ENCODE measurements around the gene STPG1.

The STPG1 gene

DNA sequence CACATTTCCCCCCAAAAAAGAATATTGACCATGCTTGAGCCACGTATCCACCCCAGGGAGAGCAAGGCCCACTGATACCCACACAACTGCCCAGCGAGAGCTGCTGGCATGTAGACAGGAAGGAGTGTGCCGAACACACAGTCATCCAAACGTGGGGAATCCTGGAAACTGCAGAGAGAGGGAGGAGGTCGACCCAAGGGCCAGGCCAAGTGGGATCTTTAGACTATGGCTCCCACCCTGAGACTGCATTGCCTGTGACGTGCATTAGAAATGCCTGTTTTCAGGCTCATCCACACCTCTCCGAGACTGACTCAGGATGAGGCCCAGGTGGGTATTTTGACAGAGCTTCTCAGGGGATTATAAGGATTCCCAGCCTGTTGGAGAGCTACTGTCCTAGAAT is 27.9 kb upstream of the STPG1 start:
- TF ChIP-seq, protein P1, sequence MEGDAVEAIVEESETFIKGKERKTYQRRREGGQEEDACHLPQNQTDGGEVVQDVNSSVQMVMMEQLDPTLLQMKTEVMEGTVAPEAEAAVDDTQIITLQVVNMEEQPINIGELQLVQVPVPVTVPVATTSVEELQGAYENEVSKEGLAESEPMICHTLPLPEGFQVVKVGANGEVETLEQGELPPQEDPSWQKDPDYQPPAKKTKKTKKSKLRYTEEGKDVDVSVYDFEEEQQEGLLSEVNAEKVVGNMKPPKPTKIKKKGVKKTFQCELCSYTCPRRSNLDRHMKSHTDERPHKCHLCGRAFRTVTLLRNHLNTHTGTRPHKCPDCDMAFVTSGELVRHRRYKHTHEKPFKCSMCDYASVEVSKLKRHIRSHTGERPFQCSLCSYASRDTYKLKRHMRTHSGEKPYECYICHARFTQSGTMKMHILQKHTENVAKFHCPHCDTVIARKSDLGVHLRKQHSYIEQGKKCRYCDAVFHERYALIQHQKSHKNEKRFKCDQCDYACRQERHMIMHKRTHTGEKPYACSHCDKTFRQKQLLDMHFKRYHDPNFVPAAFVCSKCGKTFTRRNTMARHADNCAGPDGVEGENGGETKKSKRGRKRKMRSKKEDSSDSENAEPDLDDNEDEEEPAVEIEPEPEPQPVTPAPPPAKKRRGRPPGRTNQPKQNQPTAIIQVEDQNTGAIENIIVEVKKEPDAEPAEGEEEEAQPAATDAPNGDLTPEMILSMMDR (IDR thresholded peaks at IDR 0.05; ENCODE audit: insufficient read depth, missing control alignments): no peak
- DNase-seq (ENCODE audit: insufficient read length, low spot score): no peak

DNA sequence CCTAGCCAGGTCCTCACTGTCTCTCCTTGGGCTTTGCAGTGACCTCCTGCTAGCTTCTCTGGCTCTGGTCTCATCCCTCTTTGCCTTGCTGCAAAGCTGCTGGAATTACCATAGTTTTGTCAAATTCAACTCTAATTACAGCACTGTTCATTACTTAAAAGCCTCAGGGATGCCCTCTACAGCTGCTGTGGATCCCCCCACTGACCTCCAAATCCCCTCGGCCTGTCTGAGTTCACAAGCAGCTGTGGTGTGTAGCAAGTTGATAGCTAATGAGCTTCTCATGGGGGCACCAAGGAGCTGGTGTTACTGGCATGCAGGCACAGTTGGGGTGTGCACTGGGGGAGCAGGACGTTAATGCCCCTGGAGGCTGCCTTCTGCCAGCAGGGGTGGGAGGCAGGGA is 26.9 kb upstream of the STPG1 start:
- TF ChIP-seq, protein P1 (IDR thresholded peaks at IDR 0.05; ENCODE audit: insufficient read depth, missing control alignments): no peak
- FAIRE-seq: no peak
- DNase-seq (ENCODE audit: insufficient read length, low spot score): no peak

More for the DNA sequence above, 27.9 kb upstream of the STPG1 start:
- no peak for FAIRE-seq

DNA sequence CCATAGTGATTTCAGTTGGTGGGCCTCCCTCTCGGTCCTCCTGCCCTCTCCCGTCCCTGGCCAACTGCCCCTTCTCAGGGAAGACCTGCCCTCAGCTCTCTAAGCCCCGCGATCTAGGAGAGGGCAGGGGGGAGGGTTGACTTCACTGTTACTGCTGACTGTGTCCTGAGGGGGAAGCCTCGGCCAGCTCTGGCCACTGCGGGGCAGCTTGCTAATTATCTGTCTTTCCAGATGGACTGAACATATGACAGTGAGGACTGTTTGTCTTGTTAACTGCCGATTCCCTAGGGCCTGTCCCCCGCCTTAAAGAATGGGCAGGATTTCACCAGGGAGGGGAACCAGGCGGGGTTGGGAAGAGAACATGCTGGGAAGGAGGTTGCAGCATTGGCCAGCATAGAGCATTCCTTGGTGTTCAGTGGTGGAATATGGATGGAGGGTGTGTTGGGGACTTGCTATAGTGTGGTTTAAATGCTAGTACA is 24.9 kb upstream of the STPG1 start:
- no peak for FAIRE-seq

DNA sequence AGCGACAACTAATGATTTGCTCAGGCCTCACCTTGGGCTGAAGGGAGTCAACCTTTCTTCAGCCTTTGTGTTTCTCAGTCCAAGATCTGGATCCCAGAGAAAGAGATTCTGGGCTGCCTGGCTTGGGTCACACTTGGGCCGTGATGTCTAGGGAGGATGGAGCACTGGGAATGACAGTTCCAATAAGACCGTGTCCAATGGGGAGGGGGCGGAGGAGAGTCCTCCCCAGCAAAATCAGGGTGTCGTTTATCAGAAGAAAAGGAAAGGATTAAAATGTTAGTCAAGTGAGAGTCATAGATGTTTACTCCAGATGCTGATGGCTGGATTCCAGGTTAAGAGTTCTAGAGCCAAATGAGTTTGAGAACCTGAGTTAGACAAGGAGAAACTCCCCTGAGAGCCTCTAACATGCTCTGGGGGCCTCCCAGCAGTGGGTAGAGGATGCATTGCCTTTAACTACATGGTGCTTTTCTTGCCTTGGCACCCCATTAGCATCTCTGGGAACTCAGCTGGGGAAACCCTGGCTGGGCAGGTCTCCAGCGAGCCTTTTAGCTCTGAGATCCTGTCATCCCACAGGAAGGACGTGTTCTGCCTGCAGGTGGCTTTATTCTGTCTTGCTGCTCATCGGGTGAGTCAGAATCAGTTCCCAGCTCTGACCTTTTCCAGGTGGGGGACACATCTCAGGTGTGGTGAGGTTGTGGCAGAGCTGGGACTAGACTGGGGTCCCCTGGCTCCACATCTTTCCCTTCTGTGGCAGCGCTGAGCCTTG is 24.2 kb upstream of the STPG1 start:
- no peak for DNase-seq (ENCODE audit: insufficient read length, low spot score)
- TF ChIP-seq, protein P1 (IDR thresholded peaks at IDR 0.05; ENCODE audit: insufficient read depth, missing control alignments): no peak
- no peak for FAIRE-seq

More for the DNA sequence above, 24.9 kb upstream of the STPG1 start:
- DNase-seq (ENCODE audit: insufficient read length, low spot score): no peak
- TF ChIP-seq, protein P1 (IDR thresholded peaks at IDR 0.05; ENCODE audit: insufficient read depth, missing control alignments): no peak

DNA sequence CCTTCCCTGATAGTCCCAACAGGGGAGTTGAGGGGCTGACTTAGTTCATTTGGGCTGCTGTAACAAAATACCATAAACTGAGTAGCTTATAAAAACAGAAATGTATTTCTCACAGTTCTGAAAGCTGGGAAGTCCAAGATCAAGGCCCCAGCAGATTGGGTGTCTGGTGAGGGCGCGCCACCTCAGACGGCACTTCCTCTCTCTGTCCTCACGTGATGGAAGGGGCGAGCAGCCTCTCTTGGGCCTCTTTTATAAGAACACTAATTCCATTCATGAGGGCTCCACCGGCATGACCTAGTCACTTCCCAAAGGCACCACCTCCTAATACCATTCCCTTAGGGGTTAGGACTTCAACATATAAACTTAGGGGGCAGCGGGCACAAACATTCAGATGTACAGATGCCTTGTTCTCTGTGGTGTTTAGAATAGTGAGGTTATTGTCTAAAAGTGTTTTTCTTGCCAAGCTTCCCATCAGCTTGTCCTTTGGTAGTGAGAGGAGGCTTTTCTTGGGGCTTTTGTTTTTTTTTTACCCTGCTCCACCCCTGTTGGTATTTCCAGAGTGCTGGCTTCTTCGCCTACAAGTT is 22.3 kb upstream of the STPG1 start:
- FAIRE-seq (no peak), DNase-seq (ENCODE audit: insufficient read length, low spot score) (no peak)
- TF ChIP-seq, protein P1 (IDR thresholded peaks at IDR 0.05; ENCODE audit: insufficient read depth, missing control alignments): no peak

DNA sequence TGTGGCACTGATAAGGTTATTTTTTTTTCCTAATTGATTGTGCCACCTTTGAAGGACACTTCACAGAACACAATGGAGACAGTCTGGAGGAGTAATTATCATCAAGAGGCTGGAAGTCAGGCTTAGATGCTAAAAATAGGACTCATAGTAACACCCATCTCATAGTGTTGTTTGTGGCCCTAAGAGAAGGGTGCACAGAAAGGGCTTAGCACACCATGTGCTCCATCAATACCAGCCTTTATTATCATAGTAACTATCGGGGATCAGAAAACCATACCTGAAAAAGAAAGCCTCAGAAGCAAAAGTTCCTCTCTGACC is 13.9 kb upstream of the STPG1 start:
- no peak for FAIRE-seq
- DNase-seq (ENCODE audit: insufficient read length, low spot score): no peak
- TF ChIP-seq, protein P1 (IDR thresholded peaks at IDR 0.05; ENCODE audit: insufficient read depth, missing control alignments): no peak

All from D721Med (cell line).